Endodermal cell (in vitro differentiated cells): Measurements from ENCODE around the gene SLC5A11. TPM values are rescaled to one million over a fixed set of nuclear protein-coding genes. Genes with fewer than 3 reads are reported as not detected.

Experiments
- DNase-seq: peaks from one replicate; pipeline ENCODE4 v3.0.0-alpha.2; 2017
- H3K27ac ChIP-seq: 2 replicates; pipeline ENCODE4 v1.5.1; 2013; ENCODE audit warnings: mild to moderate bottlenecking, low read depth, low read length, moderate library complexity
- H3K27me3 ChIP-seq: 2 replicates; pipeline ENCODE4 v1.6.1; 2013; ENCODE audit warnings: mild to moderate bottlenecking, low read length, moderate library complexity; ENCODE audit not compliant: insufficient read depth, control insufficient read depth, poor library complexity, severe bottlenecking
- H3K36me3 ChIP-seq: 2 replicates; pipeline ENCODE4 v1.7.0; 2013; ENCODE audit warnings: mild to moderate bottlenecking, low read length, moderate library complexity; ENCODE audit not compliant: control insufficient read depth, insufficient read depth
- H3K4me1 ChIP-seq: one replicate; pipeline ENCODE4 v1.7.0; 2013; ENCODE audit warnings: low read length; ENCODE audit not compliant: control insufficient read depth, insufficient read depth
- H3K4me3 ChIP-seq: 2 replicates; pipeline ENCODE4 v1.5.1; 2013; ENCODE audit warnings: mild to moderate bottlenecking, low read length, moderate library complexity
- H3K9ac ChIP-seq: 2 replicates; pipeline ENCODE4 v1.6.1; 2013; ENCODE audit warnings: mild to moderate bottlenecking, low read length, moderate library complexity; ENCODE audit not compliant: poor library complexity, severe bottlenecking; ENCODE audit errors: extremely low read depth
- H3K9me3 ChIP-seq: 2 replicates; pipeline ENCODE4 v1.6.1; 2013; ENCODE audit warnings: mild to moderate bottlenecking, low read length, moderate library complexity; ENCODE audit not compliant: control insufficient read depth
- H3K27ac Mint-ChIP-seq: 2 replicates; pipeline ENCODE4 v1.8.0; 2020; ENCODE audit warnings: mixed read lengths
- H3K27me3 Mint-ChIP-seq: 2 replicates; pipeline ENCODE4 v1.8.0; 2021; ENCODE audit warnings: mild to moderate bottlenecking, mixed read lengths; ENCODE audit not compliant: insufficient read depth
- H3K36me3 Mint-ChIP-seq: 2 replicates; pipeline ENCODE4 v1.8.0; 2020; ENCODE audit warnings: low read depth, mixed read lengths
- H3K4me1 Mint-ChIP-seq: 2 replicates; pipeline ENCODE4 v1.8.0; 2020; ENCODE audit warnings: mixed read lengths
- H3K4me3 Mint-ChIP-seq: 2 replicates; pipeline ENCODE4 v1.8.0; 2020; ENCODE audit warnings: mild to moderate bottlenecking, moderate library complexity, mixed read lengths
- H3K9me3 Mint-ChIP-seq: 2 replicates; pipeline ENCODE4 v1.8.0; 2020; ENCODE audit warnings: mild to moderate bottlenecking, mixed read lengths
- CTCF ChIP-seq: fragments of 200-600 bp; sonication (generic); conservative IDR thresholded peaks from 2 replicates; pipeline ENCODE4 v1.5.0; 2021; ENCODE audit warnings: antibody characterized with exemption, mild to moderate bottlenecking
- WGBS, 2 experiments: methylation state at CpG; one replicate each; pipeline versions ENCODE4 v1.1.5 to v1.1.7; 2013; ENCODE audit warnings: missing lambda C conversion rate in 2 of 2, mixed read lengths in 1 of 2; ENCODE audit not compliant: insufficient coverage in 1 of 2, insufficient read length in 1 of 2; 5-methylcytosine and 5-hydroxymethylcytosine counted together
- total RNA-seq, 2 donors: library from RNA; stranded (reverse); fragmentation: NEBNext Ultra II Directional in 1 of 2; extraction: Animal tissue kit (Norgen Biotek cat#: 25700) in 1 of 2; gene quantifications; 2 replicates in 1 of 2; 3 replicates in 1 of 2; pipeline ENCODE4 v1.2.1, GENCODE V29; 2021

SLC5A11 gene
- total RNA-seq, 2 donors from 2014 or later, result 0.29 TPM; not detected in 1

GRCh38 chr16:24936151-24936550 is 90.4 kb downstream of the SLC5A11 start:
- Histone ChIP-seq H3K27ac (no peak overlapping the region), H3K9me3 (no peaks in the 10 kb centered on the region), H3K4me1 (no peaks in the 10 kb centered on the region), H3K4me3 (no peak overlapping the region), H3K36me3 (peaks cover 74% of the 10 kb centered on the region), H3K27me3 (no peaks in the 10 kb centered on the region), H3K9ac (no peak overlapping the region)
- H3K4me3 Mint-ChIP-seq, result no peak overlapping the region
- no peaks in the 10 kb centered on the region for H3K27me3 Mint-ChIP-seq
- no peaks in the 10 kb centered on the region for H3K4me1 Mint-ChIP-seq
- TF ChIP-seq CTCF, result no peak
- 96 to 97% methylated on average over 4 of the region's 4 CpGs for WGBS, 2 experiments
- no peak for DNase-seq
- no peak overlapping the region for H3K27ac Mint-ChIP-seq
- no peaks in the 10 kb centered on the region for H3K9me3 Mint-ChIP-seq
- H3K36me3 Mint-ChIP-seq, result peaks cover 65% of the 10 kb centered on the region

DNA sequence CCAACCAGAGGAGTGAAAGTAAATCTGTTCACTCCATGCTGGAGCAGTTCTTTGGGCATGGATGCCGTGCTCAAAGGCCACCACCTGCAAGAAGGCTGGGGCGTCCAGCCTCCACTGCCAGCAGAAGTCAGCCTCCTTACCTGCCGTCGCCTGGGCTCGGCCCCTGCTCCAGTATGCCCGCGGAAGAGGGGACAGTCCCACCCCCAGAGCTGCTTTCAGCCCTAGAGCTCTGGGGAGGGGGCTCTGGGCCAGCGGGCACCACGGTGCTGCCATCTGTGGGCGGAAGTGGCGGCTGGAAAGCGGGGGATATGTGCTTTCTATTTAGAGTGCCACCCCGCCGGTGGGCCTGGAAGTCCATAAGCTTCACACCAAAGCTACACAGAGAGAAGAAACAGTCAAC is 93.5 kb downstream of the SLC5A11 start:
- H3K4me1 ChIP-seq, result no peaks in the 10 kb centered on the region
- no peak overlapping the region for H3K27ac Mint-ChIP-seq
- DNase-seq, result no peak

GRCh38 chr16:24939738-24940137 is 94.0 kb downstream of the SLC5A11 start:
- no peak overlapping the region for H3K27ac Mint-ChIP-seq
- H3K4me3 ChIP-seq, result no peak overlapping the region
- H3K9me3 Mint-ChIP-seq, result no peaks in the 10 kb centered on the region
- no peaks in the 10 kb centered on the region for H3K4me1 ChIP-seq
- no peak overlapping the region for H3K4me3 Mint-ChIP-seq
- peaks cover 62% of the 10 kb centered on the region for H3K36me3 Mint-ChIP-seq
- TF ChIP-seq CTCF, result no peak
- H3K27ac ChIP-seq, result no peak overlapping the region
- no peaks in the 10 kb centered on the region for H3K4me1 Mint-ChIP-seq
- no peaks in the 10 kb centered on the region for H3K27me3 Mint-ChIP-seq
- 95 to 99% methylated on average over 2 of the region's 2 CpGs for WGBS, 2 experiments
- no peaks in the 10 kb centered on the region for H3K27me3 ChIP-seq
- no peaks in the 10 kb centered on the region for H3K9me3 ChIP-seq
- peaks cover 72% of the 10 kb centered on the region for H3K36me3 ChIP-seq
- DNase-seq, result no peak
- no peak overlapping the region for H3K9ac ChIP-seq

More for the DNA sequence above, 93.5 kb downstream of the SLC5A11 start:
- Mint-ChIP-seq H3K4me1 (no peaks in the 10 kb centered on the region), H3K27me3 (no peaks in the 10 kb centered on the region), H3K36me3 (peaks cover 63% of the 10 kb centered on the region), H3K9me3 (no peaks in the 10 kb centered on the region), H3K4me3 (no peak overlapping the region)
- 96 to 97% methylated on average over 5 to 14 of the region's 14 CpGs for WGBS, 2 experiments
- Histone ChIP-seq H3K36me3 (peaks cover 76% of the 10 kb centered on the region), H3K4me3 (no peak overlapping the region), H3K9ac (no peak overlapping the region), H3K9me3 (no peaks in the 10 kb centered on the region), H3K27me3 (no peaks in the 10 kb centered on the region), H3K27ac (no peak overlapping the region)
- TF ChIP-seq CTCF, result no peak
